Neural progenitor cell (in vitro differentiated cells): ENCODE results near the gene UQCC3.
A peak's percentile ranks its signal among the peaks of the same experiment; 100 is the strongest.

Experiments
- CTCF ChIP-seq: fragments of 200-600 bp; sonication (generic); IDR thresholded peaks from 2 replicates; pipeline ENCODE4 v1.5.1; 2017; ENCODE audit warnings: antibody characterized with exemption, mild to moderate bottlenecking
- EZH2 ChIP-seq: fragments of 200-600 bp; sonication (generic); IDR thresholded peaks from 2 replicates; pipeline ENCODE4 v1.6.1; 2017; ENCODE audit warnings: antibody characterized with exemption, mild to moderate bottlenecking, moderate library complexity

GRCh38 chr11:62680825-62681240, 9.4 kb downstream of the UQCC3 start:
- TF ChIP-seq CTCF (peak; percentile 44), EZH2 (no peak)
